HG03103 (cell line): ENCODE data around the gene KCNN3.
"Not testable (repeated sequence)": the region's sequence is repeated elsewhere in the genome, so short reads cannot be mapped to it uniquely, and the experiment has no call there.

Source experiments
- ATAC-seq: cut with Tn5 transposase; IDR thresholded peaks from one replicate; pipeline ENCODE4 v1.9.1; 2021; ENCODE audit warnings: low read depth; ENCODE audit not compliant: unreplicated experiment

KCNN3 gene

DNA sequence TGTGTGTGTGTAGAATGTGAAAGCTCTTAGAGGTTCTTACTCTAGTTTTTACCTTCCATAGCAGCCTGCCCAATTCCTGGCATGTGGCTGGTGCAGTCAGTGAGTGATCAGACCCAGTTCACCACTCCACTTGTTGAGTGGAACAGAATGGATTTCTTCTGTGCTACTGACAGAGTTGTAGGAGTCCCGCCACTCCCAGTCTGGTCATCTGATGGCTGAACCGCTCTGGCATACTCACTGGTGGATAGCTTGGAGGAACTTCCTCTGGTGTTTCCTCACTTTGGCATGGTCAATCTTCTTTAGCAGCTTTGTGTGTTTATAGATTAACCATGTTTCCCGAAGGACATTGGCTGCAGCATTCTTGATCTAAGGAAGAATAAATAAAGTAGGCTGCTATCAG lies 155.4 kb downstream of the KCNN3 start:
- ATAC-seq = no peak

DNA sequence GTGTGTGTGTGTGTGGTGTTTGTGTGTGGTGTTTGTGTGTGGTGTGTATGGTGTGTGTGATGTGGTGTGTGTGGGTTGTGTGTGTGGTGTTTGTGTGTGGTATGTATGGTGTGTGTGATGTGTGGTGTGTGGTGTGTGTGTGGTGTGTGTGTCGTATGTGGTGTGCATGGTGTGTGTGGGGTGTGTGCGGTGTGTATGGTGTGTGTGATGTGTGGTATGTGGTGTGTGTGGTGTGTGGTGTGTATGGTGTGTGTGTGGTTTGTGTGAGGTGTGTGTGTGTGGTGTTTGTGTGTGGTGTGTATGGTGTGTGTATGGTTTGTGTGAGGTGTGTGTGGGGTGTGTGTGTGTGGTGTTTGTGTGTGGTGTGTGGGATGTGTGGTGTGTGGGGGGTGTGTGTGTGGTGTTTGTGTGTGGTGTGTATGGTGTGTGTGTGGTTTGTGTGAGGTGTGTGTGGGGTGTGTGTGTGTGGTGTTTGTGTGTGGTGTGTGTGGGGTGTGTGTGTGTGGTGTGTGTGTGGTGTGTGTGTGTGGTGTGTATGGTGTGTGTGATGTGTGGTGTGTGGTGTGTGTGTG lies 155.9 kb downstream of the KCNN3 start:
- no peak for ATAC-seq

DNA sequence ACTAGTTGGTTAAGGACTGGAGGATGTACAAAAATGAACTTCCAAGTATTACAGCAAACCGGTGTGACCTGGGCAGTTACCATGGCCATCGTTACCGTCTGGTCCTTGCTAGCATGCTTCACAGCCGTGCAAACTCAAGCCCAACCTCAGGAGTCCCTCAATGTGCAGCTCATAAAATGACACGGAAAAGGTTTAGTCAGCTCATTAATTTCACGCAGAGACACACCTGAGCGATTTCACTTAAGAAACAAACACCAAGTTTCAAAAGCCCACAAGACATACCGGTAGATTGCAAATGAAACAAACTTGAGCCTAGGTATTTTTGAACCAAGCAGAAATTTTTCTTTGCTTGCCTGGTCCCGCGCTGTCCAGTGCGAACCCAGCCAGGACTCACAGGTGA lies 157.1 kb downstream of the KCNN3 start:
- ATAC-seq = no peak

DNA sequence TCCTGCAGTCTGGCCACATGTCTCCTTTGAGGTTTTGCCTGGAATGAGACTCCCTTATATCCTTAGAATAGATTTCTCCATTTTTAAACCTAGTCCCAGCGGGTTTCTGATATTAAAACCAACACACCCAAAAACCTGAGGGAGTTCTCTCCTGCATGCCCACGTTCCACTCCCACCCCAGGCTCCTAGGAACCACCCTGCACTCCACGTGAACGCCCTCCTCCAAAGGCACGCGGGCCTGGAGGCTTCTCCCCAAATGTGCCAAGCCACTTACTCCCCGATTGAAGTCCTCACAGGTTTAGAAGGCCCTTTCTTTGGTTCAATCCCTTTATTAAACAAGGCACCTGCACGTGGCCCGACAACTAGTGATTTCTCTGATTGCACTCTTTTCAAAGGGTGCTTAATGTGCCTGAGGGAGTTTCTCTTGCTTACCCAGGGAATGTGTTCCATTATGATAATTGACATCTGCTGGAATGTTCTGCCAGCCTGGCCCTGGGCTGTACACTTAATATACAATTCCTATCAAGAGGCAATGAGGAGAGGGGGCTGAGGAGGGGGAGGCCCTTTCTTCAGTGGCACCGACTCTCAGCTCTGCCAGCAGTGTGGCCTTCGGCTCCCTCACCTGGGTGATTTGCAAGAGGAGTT lies 157.8 kb downstream of the KCNN3 start:
- no peak for ATAC-seq

GRCh38 chr1:154711416-154711815 lies 158.7 kb downstream of the KCNN3 start:
- no peak for ATAC-seq

DNA sequence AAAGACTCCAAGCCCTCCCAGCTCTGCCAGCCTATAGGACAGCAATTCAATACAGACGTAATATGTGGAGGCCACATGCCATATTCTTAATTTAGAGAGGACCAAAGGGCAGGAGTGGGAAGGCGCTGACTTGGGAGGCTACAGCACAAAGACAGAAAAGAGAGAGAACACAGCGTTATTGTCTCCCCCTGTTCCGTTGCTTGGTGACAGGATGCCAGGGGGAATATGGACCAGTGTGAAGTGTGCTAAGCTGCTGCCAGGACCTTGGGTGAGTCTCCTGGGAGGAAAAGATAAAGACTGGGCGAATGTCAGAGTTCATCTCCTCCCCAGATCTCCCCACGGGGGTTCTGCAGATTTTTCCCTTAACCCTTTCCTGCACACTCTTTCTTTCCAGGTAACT lies 160.0 kb downstream of the KCNN3 start:
- no peak for ATAC-seq

DNA sequence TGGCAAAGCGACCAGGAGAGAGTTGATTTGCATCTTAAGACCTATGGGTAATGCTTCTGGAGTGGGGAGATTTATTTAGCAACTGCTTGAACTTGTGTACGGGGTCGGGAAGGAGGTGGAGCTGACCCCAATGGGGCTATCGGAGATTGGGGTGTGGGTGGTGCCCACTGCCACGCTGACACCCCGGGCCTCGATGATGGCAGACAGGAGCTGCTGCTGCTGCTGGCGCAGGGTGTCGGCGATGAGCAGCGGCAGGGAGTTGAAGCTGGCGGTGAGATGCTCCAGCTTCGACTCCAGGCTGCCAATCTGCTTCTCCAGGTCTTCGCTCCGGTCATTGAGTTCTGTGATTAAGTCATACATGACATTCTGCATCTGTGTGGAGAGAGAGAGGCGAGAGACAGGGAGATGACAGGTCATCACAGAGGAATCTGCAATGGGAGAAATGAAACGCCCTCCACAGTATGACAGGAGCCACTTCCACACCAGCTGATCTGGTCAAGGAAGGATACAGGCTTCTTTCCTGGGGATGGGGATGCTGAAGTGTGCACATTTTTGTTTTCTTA lies 162.1 kb downstream of the KCNN3 start:
- ATAC-seq = no peak

DNA sequence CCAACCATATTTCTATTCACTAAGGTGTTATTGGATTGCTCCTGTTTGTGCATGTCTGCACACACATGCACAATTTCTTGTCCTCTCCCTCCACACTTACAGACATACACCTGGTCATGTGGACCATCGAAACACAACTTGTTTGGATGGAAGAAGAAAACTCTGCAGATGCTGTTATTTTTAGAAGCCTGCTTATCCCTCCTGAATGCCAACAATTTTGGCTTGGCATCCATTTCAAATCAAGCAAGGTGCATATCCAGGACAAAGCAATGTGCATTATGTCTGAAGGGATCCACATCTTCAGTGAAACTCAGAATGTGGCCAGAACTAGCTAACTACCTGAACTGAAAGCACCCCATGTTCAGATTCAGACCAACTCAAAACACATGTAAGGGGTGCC lies 163.2 kb downstream of the KCNN3 start:
- no peak for ATAC-seq

GRCh38 chr1:154705544-154705943 lies 164.5 kb downstream of the KCNN3 start:
- ATAC-seq = no peak

DNA sequence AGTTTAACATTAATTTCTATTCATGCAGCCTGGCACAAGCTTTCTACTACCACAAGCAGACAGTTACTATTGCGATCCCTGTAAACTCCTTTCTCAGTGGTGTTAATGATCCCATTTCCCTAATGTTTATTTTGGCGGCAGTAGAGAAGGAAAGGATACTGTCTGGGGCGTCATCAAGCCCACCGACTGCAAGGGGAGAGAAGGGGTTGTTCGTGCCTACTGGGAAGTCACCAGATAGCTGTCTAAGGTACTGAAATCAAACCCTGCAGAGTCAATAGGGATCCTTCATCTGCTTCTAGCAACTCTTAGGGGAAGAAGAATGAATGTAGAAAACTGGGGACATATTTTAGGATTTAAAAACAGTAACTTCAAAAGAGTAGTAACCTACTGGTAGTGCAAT lies 166.9 kb downstream of the KCNN3 start:
- no peak for ATAC-seq

- no peak for ATAC-seq
These were observed 171.6 kb downstream of the KCNN3 start for GRCh38 chr1:154698320-154699096.

DNA sequence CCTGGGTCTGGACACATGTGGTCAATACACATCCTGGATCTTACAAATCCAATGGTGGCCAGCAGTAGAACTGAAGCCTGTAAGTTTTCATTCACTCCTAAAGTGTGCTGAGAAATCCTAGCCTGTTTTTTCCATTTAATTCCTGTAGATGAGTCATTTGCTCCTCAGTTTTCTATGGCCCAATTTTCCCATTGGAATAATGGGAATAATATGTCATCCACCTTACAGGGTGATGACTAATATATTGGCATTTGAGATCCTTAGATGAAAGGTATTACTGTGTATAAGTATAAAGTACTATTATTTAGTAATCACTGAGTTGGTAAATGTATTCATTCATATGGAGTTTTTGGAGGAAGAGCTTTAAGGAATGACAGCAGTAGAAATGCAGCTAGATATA lies 172.4 kb downstream of the KCNN3 start:
- no peak for ATAC-seq

- no peak for ATAC-seq
These were observed 173.6 kb downstream of the KCNN3 start for GRCh38 chr1:154696456-154696855.

DNA sequence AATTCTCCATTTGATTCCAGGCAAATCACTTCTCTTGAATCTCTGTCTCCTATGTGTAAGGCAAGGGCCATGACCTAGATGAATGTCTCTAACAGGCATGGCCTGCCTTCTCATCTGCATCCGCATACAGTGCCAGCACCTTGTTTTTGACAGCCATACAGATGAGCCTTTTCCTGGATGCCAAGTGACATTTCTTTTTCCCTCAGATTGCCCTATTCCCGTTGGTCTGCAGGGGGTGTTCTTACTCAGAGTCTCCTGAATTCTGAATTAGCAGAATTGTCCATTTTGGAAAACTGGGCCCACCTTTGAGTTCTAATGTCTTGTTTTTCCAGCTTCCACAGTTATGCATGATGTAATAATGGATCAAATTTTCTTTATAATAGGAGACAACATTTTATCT lies 174.1 kb downstream of the KCNN3 start:
- ATAC-seq = no peak

DNA sequence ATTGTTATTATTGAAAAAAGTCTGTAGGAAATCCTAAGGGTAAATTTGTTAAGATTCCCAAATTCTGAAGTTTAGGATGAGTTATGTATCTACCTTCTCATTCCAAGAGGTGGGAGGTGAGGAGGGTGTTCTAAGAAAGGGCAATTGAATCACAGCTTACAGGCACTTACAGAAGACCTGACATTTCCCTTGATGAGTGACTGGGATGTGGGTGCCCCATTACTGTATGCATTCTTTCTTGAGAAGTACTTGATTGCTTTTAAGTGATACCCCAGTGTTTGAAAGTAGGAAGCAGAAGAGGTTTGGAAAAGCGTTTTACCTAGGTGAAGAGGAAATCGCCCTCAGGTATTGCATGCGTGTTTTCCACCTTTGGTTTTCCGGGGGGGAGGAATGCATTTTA lies 175.1 kb downstream of the KCNN3 start:
- ATAC-seq = no peak

DNA sequence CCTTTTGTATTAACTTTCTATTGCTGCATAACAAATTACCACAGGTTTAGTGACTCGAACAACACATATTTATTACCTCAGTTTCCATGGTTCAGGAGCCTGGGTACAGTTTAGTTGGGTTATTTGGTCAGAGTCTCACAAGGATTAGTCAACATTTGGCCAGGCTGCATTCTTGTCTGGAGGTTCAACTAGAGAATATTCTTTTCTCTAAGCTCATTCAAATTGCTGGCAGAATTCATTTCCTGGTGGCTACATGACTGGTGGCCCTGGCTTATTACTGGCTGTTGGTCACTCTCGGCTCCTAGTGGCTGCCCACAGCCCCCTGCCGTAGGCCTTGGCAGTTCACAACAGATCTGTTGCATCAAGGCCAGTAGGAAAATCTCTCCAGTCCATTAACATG lies 181.0 kb downstream of the KCNN3 start:
- ATAC-seq = no peak

GRCh38 chr1:154686507-154686906 lies 183.6 kb downstream of the KCNN3 start:
- ATAC-seq = no peak

DNA sequence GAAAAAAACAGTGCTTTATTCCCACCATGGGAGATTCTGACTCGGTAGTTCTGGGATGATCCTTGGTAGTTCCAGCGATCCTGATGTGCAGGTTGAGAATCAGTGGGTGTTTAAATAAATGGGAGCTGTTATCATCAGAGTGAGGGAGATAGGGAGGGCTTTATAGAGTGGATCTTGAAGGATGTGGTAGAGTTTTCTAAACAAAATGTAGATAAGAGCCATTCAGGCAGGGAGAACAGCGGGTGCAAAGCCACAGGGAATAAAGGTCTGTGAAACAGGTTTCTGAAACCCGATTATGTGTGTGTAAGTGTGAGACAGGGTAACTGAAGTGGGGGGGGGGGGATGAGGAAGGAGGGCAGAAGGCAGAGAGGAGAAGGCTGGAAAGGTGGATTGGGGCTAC lies 186.3 kb downstream of the KCNN3 start:
- ATAC-seq = no peak

DNA sequence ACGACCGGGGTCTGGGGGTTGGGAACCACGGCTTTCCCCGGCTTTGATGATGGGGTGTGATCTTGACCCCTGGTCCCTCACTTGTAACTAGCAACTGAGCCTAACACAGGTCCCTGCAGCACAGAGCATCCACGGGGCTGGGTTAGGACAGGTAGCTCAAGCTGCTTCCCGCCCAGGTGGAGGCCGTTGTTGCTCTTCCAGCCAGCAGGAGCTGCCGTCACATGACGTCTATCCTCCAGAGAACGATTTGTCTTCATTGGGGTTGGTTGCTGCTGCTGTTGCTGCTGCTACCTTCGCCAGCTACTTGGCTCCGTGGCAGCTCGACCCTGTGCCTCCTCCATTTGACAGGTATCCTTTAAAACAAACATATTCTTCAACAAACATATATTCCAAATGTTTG lies 187.8 kb downstream of the KCNN3 start:
- no peak for ATAC-seq

DNA sequence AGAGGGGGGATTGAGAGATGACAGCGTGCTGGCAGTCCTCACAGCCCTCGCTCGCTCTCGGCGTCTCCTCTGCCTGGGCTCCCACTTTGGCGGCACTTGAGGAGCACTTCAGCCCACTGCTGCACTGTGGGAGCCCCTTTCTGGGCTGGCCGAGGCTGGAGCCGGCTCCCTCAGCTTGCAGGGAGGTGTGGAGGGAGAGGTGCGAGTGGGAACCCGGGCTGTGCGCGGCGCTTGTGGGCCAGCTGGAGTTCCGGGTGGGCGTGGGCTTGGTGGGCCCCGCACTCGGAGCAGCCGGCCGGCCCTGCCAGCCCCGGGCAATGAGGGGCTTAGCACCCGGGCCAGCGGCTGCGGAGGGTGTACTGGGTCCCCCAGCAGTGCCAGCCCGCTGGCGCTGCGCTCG lies 192.2 kb downstream of the KCNN3 start:
- ATAC-seq = not testable (repeated sequence)

DNA sequence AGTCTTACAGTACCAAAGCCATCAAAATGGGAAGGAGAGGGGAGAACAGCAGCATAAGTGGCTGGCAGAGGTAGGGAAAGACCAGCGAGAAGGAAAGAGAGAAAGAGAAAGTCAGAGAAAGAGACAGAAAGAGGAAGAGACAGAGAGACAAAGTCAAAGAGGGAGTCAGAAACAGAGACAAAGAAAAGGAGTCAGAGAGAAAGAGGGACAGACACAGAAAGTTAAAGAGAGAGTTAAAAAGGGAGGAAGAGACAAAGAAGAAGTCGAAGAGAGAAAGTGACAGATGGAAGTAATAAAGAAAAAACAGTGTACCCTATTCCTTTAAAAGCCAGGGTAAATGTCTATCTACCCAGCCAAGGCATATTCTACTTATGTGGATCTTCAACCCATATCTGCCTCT lies 193.2 kb downstream of the KCNN3 start:
- not testable (repeated sequence) for ATAC-seq

GRCh38 chr1:154674456-154674855 lies 195.6 kb downstream of the KCNN3 start:
- not testable (repeated sequence) for ATAC-seq
